Measurements from ENCODE around the gene IFI27.

Gene IFI27

DNA sequence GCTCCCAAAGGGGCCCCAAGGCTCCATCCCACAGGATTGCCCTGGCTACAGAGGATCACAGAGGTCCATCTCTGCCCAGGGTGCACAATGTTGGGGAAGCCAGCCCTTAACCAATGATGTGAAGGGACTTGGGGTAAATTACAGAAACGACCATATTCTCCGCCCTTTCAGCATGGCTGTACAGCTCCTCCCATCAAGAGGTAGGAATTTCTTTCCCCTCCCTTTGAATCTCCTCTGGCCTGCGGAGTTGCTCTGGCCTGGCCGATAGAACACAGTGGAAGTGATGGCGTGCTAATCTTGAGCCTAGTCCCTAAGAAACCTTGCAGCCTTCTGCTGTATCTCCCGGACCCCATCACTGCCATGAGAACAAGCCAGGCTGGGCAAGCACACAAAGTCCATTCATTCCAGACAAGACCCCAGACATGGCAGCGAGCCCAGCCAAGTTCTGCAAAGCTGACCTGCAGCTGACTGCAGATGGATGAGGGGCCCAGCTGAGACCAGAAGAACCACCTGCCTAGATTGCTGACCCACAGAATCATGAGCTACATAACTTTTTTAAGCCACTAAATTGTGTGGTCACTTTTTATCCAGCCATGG lies 6.9 kb upstream of the IFI27 start:
- DNase-seq: no peak

DNA sequence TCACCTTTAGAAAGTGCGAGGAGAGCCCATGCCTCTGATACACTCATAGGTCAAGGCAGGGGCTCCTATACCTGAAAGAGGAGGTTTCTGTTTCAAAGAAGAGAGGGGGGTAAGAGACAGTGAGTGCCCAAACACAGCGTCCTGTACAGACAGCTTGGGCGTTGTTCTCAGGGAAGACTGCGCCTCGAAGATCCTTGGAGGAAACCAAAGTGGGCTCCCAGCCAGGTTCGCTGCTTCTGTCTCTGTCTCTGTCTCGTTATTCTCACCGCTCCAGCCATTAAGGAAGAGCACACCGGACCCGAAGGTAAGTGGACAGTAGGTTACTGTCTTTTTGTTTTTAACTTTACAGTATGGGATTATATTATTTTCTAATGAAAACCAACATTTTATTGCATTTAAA lies 5.8 kb upstream of the IFI27 start:
- DNase-seq: no peak

DNA sequence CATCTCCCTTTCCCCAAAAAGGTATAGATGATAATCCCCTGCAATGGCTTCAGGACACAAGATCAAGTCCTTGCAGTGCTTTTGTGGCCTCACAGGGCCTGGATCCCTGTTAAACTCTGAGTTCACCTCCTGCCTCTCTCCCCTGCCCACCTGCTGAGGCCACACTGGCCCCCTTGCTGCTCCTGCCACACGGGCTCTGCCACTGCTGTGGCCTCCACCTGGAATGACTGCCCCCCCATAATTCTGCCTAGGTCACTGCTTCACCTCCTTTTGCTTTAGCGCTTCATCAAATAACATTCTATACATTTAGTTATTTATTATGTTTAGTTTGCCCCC lies 653 bp upstream of the IFI27 start:
- DNase-seq: no peak

DNA sequence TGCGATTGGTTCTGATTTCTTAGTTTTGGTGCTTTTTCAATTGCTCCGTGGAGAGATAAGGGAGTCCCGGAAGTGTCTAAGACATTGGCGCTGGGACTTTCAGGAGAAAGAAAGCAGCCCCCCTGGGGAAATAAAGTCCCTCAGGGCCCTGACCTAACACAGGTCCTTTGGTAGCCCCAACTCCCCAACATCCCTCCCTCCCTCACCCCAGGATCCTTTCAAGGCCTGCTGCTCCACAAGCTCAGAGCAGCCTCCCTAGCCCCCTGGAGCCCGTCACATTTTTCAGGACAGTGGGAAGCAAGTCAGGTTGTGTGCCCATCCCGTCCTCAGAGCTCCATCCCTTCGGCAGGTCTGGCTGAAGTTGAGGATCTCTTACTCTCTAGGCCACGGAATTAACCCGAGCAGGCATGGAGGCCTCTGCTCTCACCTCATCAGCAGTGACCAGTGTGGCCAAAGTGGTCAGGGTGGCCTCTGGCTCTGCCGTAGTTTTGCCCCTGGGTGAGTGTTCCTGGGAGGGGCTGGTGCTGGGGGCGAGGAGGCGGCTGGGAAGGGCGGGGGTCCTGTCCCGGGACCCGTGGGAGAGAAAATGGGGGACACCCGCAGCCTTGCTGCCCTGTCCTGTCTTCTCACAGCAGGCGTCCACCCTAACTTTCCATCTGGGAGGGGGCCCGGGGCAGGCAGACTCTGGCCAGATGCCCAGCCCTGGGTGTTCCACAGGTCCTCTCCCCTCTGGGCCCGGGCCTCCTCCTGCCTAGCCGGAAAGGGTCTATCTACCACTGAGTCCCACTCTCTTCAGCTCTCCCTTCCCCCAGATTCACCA lies 950 bp downstream of the IFI27 start:
- DNase-seq: no peak

DNA sequence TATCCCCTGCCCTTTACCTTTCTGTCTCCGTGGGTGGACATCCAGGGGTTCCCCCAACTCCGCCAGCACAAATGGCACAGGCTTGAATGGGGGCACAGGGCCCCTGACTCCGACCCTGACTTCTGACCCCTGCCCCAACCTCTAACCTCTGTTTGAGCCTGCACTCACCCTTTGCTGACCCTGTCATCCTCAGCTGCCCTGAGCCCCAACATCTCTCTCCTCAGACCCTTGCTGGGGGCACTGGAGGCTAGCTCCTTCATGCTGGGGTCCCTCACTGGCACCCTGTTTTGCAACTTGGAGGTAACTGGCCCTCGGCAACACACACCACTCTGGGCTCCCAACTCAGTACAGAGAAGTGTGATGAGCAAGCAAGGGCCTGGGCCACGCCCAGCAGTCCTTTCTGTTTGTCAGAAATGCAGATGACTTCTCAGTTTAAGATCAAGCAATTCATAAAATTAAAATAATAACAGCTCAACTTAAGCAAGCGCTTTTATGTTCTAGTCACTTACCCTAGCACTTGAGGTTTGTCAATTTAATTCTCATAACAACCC lies 2.1 kb downstream of the IFI27 start:
- DNase-seq: no peak

DNA sequence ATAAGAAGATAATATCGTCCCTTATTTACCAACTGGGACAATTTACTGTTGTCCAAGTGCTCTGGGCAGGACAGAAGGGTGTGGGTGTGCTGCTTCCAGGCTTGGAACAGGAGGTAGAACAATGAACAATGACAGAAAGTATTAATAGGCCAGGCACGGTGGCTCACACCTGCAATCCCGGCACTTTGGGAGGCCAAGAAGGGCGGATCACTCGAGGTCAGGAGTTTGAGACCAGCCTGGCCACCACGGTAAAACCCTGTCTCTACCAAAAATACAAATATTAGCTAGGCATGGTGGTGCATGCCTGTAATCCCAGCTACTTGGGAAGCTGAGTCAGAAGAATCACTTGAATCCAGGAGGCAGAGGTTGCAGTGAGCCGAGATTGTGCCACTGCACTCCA lies 2.5 kb downstream of the IFI27 start:
- no peak for DNase-seq

DNA sequence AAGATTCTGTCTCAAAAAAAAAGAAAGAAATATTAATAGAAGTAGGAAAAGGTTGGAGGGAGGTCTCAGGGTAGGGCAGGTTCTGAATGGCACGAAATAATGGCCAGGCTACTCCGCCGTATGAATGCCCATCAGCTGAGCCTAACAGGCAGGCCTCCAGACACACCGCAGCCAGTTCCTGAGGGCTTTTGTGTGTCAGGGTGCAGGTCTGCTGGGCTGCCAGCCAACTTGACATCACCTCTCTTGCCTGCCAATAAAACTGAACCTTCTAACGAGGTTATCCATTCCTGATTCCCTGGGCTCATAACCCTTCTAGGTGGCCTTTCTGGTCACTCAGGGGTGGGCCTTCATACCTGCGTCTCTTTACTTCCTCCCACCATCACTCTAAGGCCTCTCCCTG lies 3.0 kb downstream of the IFI27 start:
- DNase-seq: no peak

DNA sequence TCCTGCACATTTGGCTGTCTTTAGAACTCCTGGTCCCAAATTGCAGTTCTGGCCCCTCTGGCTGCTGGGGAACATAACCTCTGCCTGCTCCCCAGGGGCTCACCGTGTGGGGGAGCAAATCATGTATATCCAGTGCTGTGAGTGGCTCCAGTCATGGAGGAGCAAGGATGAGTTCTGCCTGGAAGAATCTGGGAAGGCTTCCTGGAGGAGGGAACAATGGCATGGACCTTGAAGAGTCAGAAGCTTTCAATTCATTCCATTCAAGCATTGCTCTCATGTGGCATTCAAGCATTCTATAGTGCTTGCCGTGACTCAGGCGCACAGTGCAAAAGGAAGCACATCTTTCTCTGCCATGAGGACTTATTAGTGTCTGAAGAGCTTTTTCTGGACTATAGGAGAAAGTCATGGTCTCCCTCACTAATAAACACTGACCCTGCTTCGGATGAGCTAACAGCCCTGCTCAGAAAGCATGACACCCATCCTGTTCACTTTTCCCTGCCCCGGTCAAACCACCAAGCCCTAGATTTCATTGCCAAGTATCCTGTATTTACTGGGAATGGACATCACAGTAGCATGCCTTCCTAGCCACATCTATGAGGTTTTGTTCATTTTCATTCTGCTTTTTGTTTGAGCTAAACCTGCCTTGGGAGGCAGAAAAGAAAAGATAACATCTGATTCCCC lies 3.5 kb downstream of the IFI27 start:
- no peak for DNase-seq

DNA sequence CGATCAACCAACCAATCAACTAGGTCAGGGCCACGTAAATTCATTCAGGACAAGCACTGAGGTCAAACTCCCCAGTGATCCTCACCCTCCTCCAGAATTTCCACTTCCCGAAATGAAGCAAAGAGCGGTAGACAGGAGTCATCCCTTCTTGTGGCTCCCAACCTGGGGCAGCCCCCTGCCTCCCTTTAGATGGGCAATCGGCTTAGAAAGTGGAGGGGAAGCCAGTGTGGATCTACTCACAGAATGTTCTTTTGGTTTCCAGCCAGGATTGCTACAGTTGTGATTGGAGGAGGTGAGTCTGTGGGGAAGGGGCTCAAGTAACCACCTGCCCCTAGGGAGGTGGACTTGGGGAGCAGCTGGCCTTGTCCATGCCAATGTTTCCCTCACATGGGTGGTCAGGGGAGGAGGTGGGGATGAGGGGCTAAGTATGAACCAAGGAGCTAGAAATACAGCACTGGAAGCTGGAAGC lies 4.1 kb downstream of the IFI27 start:
- DNase-seq: no peak

DNA sequence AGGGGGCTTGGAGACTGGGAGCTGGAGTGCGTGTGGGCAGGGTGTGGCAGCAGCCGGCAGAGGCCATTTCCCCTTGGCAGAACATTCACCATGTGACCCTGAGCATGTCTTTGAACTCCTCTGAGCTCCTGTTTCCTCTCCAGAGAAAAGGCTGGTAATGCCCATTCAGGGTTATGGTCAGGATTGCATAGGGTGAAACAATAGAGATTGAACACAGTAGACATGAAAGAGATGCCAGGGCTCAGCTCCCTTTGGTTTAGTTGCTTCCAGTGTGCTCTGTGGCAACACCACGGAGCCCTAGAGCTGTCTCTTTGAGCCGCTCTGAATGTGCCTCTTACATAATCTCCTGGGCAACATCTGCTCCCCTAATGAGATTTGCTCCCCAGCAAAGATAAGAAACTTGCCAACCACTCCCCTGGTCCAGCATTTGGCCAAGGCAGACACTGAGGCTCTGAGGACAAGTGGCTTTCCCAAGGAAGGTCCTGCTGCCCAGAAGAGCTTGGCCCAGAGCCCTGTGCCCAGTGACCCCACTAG lies 4.6 kb downstream of the IFI27 start:
- no peak for DNase-seq

DNA sequence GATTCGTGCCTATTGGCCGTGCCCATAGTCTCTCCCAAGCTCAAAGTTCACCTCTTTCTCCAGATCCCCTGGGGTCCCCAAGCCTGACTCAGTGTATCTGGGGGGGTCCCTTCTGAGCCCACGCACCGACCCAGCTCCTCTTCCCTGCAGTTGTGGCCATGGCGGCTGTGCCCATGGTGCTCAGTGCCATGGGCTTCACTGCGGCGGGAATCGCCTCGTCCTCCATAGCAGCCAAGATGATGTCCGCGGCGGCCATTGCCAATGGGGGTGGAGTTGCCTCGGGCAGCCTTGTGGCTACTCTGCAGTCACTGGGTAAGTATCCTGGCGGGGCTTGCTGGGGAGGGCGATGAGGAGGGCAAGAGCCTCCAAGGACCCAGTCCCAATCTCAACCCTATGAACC lies 5.1 kb downstream of the IFI27 start:
- no peak for DNase-seq

DNA sequence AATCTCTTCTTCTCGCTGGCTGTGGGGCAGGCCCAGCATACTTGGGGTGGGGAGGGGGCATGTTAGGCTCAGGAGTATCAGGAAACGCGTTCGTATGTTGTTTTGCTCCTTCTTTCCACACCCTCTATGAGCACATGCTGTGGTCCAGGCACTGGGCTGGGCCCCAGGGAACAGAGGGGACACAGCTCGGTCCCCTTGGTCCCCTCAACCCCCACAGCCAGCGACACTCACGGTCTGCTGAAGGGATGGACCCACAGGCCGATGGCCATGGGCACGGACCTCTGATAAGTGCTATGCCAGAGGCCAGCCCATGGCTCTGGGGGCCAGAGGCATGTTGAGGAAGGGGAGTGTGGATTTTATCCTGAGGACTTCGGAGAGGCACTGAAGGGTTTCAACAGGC lies 6.2 kb downstream of the IFI27 start:
- DNase-seq: no peak

DNA sequence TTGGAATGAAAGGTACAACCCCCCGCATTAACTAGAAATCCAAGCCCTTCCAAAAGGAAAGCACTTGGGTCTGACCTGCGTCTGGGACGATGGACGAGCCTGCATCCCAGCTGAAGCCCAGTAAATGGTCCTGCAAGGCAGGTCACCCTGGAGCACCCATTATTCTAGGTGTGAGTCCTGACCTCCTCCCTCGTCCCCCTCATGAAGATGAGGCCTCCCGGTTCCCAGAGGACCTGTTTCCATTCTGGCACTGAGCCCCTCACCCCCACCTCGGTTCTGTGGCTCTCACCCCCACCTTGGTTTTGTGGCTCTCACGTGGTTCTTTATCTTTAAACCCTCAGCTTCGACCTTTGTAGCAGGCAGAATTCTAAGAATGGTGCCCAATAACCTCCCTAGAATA lies 7.3 kb downstream of the IFI27 start:
- no peak for DNase-seq

DNA sequence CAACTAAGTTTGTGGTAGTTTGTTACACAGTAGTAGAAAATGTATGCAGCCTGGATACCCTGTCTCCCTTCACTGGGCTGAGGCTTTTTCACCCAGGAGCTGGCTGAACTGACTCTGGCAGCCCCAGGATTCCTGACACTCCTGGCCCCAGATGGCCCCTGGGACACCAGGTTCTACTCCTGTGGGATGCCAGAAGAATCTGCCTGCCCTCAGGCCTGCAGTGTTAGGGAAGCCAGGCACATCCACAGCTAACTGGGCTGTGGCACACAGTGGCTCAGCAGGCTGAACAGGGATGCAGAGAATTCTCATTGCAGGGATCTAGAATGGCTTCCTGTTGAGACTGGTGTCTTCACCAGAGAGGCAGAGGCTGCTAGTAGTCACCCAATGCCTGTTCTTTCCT lies 8.5 kb downstream of the IFI27 start:
- no peak for DNase-seq

DNA sequence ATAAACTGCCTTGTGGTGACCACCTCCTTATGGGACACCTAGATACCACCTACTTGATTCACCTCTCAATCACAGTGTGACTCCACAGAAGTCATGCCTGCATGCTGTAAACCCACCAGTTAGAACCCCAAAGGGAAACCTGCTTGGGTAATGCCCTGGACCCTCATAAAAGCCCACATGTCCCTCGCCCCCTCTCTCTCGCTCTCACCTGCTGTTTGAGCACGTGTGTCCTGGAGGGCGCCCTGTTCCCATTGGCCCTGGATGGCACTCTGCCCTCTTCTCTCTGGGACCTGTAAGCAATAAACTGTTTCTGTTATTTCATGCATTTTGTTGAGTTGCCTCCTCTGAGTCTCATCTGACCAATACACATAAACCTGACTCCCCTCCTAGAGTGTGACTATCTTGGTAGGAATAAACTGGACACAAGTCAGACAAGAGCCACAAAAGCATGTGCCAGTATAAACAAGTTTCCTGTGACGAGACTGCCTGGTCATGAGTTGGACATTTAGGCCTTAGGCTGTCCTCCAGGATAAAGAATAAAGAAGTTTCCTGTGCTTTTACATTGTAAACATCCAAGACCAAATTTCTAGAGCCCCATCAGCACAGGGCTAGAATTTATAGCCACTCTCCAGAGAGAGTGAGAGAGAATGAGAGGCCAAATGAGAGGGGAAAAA lies 10.3 kb downstream of the IFI27 start:
- DNase-seq: no peak

DNA sequence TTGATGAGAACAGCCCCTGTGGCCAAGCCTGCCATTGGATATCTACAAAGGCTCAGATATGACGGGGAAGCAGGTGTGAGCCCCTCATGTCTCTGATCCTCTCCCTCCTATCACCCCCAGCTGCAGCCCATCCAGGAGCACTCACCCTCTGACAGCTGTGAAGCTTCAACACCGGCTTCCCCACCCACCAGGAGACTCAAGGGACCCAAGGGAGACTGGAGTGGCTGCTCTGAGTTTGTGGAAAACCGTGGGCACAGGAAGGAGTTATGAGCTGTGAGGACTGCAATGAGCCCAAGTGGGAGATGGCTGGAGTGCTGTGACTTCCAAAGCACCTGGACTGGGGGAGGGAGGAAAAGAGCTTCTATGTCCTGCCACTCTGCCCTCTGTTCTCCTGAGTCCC lies 10.9 kb downstream of the IFI27 start:
- DNase-seq: no peak

DNA sequence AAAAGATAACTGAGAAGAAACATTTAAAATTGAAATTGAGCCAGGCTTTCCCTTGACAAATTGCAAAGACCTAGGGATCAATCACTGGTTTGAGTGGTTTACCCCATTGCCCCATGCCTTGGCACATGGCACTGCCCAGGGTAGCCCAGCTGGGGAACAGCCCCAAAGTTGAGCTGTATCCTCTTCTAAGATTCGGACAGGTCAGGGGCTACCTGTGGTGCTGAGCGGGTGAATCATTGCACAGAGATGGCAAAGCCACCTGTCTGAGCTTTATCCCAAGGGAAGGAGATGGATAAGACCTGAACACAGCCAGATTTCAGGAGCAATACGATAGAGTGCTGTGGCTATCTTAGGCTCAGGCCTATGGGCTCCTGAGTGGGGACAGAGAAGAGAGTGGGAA lies 11.9 kb downstream of the IFI27 start:
- DNase-seq: no peak

DNA sequence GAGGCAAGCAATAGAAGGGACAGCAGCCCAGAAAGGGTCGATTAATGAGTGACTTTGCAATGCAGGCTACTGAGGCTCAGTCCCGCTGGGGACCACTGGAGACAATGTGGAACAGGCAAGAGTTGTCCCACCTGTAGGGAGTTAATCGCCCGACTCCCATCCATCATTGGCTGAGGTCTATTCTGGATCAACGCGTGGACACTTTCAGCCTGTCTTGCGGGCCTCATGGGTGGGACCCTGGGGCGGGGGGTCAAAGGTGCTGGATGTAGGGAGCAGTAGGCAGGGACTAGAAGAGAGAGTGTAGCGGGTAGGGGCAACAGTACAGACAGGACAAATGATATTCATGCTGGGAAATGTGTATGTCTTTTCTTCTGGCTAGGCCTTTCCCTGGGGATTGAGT lies 12.8 kb downstream of the IFI27 start:
- no peak for DNase-seq

DNA sequence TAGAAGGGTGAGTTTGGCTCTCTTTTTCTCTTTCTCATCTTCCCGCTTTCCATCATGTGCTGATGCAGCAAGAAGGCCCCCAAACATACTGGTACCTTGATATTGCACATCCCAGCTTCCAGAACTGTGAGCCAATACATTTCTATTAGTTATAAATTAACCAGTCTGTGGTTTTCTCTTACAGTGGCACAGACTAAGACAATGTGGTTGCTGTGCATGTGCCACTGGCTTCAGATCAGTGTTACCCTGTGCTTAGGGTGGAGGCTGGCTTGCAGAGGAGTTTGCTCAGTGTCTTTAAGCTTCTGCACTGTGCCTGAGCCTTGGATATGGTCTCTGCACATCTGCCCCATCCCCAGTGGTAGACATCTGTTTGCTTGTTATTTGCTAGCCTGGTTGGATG lies 13.3 kb downstream of the IFI27 start:
- DNase-seq: no peak

DNA sequence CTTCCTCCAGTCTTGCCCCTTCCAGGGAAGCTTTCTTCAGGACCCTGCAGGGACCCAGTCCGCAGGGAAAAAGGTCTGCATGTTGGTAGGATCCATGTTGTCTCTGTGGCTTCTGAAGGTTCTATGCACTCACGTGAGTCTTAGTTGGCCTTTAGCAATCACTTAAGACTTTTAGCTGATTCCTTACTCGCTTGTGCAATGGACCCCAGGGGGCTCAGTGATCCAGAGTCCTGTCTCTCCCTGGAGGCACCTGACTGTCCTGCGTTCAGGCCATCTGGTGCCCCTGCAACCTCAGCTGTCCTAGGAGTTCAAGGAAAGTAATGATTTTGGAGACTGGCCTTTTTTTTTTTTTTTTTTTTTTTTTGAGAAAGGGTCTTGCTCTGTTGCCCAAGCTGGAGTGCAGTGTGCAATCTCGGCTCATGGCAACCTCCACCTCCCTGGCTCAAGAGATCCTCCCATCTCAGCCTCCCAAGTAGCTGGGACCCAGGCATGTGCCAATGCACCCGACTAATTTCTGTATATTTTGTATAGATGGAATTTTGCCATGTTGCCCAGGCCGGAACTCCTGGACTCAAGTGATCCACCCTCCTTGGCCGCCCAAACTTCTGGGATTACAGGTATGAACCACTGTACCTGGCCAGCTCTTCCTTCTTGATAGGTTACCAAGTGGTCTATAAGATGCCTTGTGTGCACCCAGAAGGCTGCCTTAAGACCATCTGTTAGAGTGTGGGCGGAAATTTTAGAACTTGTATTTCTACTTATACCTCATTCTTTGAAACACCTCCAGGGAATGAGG lies 14.2 kb downstream of the IFI27 start:
- DNase-seq: no peak

DNA sequence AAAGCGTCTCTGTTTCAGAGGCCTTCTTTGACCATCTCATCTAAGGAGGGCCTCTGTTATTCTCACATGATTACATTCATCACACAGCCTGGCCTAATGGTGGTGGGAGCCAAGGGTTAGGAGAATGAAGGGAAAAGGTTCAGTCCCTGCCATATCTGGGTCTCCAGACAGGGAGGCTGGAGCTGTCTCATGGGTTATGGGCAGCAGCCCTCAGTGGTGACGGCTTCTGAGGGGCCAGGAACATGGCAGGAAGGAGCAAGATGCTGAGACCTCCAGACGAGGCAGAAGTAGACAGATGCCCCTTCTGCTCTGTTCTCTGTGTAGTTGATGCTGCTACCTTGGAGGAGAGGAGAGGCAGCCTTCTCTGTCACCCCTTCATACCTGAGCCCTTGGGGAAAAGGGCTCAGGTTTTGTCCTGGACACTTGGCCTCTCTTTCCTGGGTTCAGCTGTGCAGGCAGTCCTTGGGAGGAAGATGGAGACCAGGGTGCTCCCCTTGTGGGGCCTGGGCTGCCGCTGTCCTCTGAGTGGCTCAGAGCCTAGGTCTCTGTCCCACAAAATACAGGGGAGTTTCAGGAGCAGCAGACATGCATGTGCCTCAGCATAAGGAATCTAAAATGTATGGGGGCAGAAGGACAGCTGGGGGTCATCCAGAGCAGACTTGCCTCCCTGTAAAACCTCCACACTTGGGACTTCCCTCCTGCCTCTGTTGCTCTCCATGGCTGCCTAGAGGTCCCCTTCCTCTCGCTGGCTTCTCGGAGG lies 15.3 kb downstream of the IFI27 start:
- no peak for DNase-seq

DNA sequence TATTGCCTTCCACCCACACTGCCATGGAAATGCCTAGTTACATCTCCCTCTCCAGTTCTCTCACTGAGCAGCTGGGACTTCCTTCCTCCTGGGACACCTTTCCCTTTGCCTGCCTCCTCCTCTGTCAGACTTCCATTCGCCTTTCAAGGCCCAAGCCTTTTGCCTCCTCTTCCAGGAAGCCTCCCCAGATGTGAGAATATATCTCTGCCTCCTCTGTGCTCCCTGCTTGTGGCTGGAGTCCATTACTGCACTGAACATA lies 15.8 kb downstream of the IFI27 start:
- no peak for DNase-seq

Measured in hippocampal formation (tissue), 2 donors.